NK-92 (cell line): Measurements from ENCODE around the gene ARHGAP5.
"Not testable (repeated sequence)": the region's sequence is repeated elsewhere in the genome, so short reads cannot be mapped to it uniquely, and the experiment has no call there.

Experiments
- DNase-seq: peaks from one replicate; lab custom pipeline; 2025; ENCODE audit not compliant: unreplicated experiment; lab: John Stamatoyannopoulos, UW

The ARHGAP5 gene

GRCh38 chr14:32104308-32104707 is 27.2 kb downstream of the ARHGAP5 start:
- no peak for DNase-seq

DNA sequence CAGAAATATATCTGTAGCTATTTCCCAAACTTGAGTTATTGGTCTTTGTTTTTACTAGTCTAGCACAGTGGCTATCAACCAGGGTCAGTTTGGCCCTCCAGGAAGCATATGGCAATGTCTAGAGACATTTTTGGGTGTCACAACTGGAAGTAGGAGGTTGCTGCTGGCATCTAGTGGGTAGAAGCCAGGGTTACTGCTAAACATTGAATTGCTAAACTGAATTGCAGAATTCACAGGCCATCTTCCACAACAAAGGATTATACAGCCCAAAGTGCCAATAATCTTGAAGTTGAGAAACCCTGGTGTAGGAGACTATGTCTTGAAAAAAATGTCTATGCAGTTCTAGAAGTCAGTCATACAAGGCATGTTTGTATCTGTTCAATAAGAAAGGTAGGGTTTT is 27.7 kb downstream of the ARHGAP5 start:
- no peak for DNase-seq

DNA sequence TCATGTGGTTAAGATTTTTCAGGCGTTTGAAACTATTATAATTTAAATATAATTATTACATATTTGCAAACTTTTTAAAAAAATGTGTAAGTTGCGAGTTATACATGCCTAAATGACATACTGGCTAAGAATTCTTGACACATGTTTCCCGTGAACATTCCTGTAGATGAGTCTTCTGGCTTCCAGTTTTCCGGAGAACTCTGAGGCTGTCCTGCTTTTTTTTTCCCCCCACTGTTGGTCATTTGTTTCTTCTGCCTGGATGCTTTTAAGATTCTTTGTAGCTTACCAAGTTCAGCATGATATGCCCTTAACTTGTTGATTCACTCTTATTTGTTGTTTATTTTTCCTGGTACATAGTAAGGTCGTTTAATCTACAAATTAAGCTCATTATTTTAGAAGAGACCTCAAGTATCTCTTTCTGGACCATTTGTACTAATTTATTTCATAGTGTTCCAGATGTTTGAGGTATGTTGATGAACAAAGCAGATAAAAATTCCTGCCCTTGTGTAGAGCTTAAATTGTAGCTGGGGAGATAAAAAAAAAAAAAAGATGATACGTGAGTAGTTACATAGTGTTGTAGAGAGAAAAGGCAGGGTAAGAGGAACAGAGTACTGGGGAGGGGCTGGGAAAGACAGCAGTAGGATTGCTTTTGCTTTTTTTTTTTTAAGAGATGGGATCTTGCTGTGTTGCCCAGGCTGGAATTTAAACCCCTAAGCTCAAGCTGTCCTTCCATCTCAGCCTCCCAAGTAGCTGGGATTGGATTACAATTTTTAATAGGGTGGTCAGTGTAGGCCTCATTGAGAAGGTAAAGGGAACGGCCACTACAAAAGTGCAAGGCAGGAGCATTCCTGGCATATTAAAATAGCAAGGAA is 32.8 kb downstream of the ARHGAP5 start:
- no peak for DNase-seq

DNA sequence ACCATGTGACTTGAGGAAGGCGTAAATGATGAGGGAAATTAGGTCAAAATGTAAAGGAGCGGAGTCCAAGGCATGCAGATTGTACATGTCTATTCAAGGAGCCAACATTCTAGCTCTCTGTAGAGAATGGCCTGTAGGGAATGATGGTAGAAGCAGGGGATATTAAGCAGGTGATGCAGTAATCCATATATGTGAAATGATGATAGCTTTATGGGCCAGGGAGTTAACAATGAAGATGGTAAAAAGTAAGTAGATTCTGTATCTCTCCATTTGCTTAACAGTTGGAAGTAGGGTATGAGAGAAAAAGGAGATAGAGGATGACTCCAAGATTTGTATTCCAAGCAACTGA is 33.4 kb downstream of the ARHGAP5 start:
- DNase-seq = no peak

DNA sequence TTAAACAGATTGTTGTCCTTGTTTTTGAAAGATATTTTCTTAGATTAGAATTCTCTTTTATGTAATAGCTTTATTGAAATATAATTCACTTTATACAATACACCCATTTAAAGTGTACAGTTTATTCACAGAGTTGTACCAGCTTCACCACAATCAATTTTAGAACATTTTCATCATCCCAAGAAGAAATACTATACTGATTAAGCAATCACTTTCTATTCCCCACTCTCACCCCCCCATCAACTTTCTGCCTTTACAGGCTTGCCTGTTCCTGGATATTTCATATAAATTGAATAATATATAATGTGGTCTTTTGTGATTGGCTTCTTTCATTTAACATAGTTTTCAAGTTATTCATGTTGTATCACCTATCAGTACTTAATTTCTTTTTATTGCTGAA is 44.4 kb downstream of the ARHGAP5 start:
- DNase-seq = no peak

DNA sequence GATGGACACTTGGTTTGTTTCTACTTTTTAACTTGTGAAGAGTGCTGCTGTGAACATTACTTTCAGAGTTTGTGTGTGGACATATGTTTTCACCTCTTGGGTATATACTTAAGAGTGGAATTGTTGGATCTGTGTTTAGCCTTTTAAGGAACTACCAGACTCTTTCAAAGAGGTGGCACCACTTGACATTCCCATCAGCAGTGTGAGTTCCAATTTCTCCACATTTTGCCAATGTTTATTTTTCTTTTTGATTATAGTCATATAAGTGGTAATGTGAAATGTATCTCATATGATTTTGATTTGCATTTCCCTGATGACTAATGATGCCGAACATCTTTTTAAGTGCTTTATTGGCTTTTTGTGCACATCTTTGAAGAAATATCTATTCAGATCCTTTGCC is 44.8 kb downstream of the ARHGAP5 start:
- DNase-seq = no peak

GRCh38 chr14:32126899-32127730 is 50.0 kb downstream of the ARHGAP5 start:
- DNase-seq = not testable (repeated sequence)

GRCh38 chr14:32127731-32128654 is 50.9 kb downstream of the ARHGAP5 start:
- not testable (repeated sequence) for DNase-seq

GRCh38 chr14:32128703-32129102 is 51.6 kb downstream of the ARHGAP5 start:
- DNase-seq = no peak

GRCh38 chr14:32129124-32129523 is 52.0 kb downstream of the ARHGAP5 start:
- DNase-seq = no peak

GRCh38 chr14:32131689-32132088 is 54.6 kb downstream of the ARHGAP5 start:
- not testable (repeated sequence) for DNase-seq

DNA sequence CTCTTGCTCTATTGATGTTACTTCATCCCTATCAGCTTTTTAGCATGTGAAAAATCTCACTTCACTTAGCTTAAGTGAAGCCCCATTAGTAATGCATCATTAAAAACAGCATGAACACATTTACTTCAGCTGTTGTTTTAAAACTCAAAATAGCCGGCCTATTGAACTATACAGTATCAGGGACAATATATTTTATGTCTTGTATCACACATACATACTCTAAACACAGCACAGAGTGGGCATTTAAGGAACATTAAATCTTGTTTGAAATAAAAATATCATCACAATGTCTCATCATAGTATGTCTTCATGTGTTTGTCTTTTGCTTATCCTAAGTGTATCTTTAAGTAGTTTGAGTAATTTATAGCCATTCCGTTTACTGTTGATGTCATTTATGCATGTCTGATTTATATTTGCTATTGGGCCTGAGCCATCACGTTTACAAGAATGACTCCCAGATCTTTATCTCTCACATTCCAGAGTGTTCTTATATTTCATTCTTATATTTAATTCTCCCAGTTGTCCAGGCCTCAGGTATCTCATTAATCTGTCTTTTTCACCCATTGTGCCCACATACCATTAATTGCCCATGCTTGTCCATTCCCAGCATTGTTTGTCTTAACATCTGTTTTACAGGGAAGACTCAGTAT is 57.5 kb downstream of the ARHGAP5 start:
- DNase-seq = no peak

GRCh38 chr14:32136027-32136825 is 59.1 kb downstream of the ARHGAP5 start:
- no peak for DNase-seq

DNA sequence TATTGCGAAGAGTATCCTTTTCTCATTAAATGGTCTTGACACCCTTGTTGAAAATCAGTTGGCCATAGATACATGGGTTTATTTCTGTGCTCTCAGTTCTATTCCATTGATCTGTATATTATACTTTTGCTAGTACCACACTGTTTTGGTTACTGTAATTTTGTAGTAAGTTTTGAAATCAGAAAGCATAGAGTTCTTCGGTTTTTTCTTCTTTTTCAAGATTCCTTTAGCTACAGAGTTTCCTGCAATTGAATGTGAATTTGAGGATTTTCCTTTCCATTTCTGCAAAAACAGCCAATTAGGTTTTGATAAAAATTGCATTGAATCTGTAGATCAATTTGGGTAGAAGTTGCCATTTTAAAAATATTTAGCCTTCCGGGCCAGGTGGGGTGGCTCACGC is 60.2 kb downstream of the ARHGAP5 start:
- no peak for DNase-seq

DNA sequence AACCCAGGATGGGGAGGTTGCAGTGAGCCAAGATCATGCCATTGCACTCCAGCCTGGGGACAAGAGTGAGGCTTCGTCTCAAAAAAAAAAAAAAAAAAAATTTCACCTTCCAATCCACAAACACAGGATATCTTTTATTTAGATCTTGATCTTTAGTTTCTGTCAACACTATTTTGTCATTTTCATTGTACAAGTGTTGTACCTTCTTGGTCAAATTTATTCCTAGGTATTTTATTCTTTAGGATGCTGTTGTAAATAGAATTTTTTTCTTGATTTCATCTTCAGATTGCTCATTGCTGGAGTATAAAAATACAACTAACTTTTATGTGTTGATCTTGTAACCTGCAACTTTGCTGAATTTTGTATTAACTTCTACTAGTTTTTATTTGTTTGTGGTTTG is 60.8 kb downstream of the ARHGAP5 start:
- DNase-seq = no peak

DNA sequence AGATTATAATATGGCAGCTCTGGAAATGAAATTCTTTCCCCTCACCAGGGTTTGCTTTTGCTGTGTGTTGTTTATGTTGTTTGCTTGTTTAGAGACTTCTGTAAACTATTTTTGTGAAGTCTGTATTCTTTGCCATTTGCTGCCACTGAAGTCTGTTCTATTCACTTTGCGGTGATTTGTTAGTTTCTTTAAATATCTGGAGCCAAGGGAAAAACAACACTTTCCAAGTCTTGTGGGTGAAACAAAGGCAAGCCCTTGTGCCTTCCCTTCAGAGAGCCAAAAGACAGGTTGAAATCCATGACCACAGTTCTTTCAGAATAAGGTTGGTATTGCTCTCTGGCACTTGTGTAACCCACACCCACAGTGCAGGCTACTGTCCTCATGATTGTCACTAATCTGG is 65.2 kb downstream of the ARHGAP5 start:
- DNase-seq = no peak

- DNase-seq = no peak
Observed at GRCh38 chr14:32142754-32143437, 65.8 kb downstream of the ARHGAP5 start.

DNA sequence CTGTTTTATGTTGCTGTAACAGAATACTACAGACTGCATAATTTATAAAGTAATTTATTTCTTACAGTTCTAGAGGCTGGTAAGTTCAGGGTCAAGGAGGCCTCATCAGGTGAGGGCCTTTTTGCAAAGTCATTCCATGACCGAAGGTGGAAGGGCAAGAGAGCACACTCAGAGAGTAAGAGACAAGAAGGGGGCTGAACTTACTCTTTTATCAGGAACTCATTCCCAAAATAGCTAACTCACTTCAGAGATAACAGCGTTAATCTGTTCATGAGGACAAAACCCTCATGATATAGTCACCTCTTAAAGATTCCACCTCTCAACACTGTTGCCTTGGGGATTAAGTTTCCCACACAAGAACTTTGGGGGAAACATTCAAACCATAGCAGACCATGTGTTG is 73.3 kb downstream of the ARHGAP5 start:
- no peak for DNase-seq

DNA sequence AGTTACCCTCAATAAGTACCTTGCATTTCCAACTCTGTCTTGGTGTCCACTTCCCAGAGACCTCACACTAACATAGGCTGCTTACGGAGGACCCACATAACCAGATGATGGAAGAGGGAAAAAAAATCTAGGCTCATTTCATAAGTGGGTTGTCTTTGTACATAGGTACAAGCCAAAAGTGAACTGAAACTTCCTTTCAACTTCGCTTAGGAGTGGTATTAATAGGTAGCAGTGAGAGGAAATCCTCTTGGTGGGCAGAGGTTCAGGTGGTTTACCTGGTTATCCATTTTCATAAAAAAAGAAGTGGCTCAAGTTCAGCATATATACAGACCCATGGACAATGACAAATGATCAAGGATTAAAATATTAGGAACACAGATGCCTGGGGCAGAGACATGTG is 88.9 kb downstream of the ARHGAP5 start:
- DNase-seq = no peak
